Activated CD4-positive, alpha-beta T cell treated with anti-CD3 and anti-CD28 coated beads, Interleukin-2, amount 50 U/mL, for 16 hours (primary cell): Measurements from ENCODE around the gene CLIC6.
A peak's percentile ranks its signal among the peaks of the same experiment; 100 is the strongest.
"Not testable (repeated sequence)": the region's sequence is repeated elsewhere in the genome, so short reads cannot be mapped to it uniquely, and the experiment has no call there.

ENCODE experiments used
- DNase-seq: peaks from one replicate; pipeline ENCODE4 v3.0.0-alpha.2; 2020

Gene CLIC6

GRCh38 chr21:34693192-34693810 lies 24.5 kb downstream of the CLIC6 start:
- peak; percentile 62 for DNase-seq

- DNase-seq, result no peak
Observed at GRCh38 chr21:34695434-34695833, 26.6 kb downstream of the CLIC6 start.

DNA sequence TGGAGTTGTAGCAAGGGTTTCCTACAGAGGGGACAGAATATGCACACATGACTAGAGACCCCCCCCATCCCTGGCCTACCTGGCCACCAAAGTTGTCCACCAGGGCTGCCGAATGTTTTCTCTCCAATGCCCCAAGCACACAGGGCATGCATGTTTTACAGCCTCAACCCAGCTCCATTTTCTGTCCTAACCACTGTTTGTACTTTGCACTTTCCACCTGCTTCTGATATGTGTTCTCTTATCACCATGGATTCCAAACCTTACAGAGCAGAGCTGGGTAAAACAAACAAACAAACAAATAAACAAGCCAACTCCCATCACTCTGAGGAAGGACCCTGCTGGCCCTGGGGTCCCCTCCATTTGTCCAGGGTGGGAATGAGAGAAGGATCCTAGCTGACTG lies 27.3 kb downstream of the CLIC6 start:
- DNase-seq, result no peak

DNA sequence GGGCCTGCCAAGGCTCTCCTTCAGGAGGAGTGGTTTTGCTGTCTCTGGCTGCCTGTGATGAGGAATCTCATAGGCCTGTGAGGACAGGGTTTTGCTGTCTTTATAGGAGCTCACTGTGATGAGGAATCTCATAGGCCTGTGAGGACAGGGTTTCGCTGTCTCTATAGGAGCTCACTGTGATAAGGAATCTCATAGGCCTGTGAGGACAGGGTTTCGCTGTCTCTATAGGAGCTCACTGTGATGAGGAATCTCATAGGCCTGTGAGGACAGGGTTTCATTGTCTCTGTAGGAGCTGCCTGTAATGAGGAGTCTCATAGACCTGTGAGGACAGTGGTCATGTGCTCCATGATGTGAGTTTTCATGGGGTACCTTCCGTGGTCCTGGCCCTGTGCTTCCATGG lies 29.0 kb downstream of the CLIC6 start:
- no peak for DNase-seq

- DNase-seq, result no peak
Observed at GRCh38 chr21:34698270-34699015, 29.6 kb downstream of the CLIC6 start.

GRCh38 chr21:34700605-34701004 lies 31.8 kb downstream of the CLIC6 start:
- no peak for DNase-seq

DNA sequence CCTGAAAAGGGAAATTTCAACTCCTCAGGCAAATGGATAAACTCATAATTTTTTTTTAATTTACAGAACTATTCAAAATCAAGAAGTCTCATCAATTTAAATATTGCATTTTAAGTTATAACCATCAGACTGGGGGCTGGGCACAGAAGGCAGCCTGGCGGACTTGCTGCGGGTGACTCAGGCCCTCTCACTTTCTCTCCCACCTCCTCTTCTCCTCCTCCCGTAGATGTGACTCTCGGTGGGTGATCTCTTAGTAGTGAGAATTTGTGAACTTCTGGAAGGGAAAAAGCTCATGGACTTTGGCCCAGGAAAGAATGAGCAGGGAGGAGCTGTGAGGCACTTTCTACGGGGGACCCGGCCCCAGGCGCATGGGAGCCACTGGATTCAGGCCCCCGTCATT lies 32.9 kb downstream of the CLIC6 start:
- no peak for DNase-seq

DNA sequence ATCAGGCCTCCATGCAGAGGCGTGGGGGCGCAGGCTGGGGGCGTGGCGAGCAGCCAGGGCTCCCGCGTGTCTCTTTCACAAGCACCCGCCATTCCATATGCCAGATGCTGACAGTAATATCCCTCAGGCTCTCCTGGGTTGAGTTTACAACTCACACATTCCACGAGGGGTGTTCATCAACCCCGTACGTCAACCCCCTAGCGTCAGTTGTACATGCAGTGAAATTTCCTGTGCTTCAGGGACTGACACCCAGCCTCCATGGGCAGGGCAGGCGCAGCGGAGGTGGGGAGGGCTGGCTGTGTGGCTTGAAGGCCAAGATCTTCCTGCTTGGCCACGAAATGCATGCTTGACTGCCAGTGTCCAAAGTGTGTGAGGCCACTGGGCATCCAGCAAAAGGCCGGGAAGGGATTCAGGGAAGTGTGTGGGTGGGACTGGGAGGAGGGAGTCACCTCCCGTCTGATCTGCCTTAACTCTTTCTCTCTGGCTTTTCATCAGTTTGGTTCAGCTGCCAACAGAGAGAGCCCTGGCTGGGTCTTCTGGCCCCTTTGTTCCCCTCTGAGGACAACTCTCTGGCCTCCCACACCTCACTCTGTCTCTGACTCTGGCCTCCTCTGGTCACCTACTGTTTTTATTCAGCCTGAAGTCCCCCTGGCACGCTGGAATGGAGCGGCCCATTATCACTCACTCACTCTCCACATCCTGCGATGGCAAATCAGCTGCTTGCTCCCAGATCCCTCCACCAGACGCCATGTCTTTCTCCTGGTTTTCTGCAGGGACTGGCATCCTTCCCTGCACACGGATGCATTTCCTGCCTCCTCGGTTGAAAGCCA lies 33.8 kb downstream of the CLIC6 start:
- DNase-seq, result no peak

DNA sequence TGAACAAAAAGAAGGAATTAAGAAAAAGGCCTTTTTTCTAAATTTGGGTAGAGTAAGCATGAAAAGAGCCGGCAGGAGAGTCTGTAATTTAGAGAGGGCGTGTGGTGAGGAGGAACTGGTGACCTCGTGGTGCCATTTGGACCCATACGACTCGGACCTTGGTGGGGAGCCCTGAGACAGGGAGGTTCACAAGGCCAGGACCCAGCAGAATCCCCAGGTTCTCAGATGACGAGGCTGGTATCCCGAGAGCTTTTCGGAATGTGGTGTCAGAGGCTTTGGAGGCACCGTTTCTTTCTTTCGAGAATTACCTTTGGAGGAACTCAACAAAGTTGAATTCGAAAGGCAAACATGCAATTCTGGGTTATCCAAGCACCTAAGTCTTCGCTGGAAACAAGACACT lies 34.8 kb downstream of the CLIC6 start:
- DNase-seq, result no peak

GRCh38 chr21:34704119-34704518 lies 35.3 kb downstream of the CLIC6 start:
- DNase-seq, result no peak

DNA sequence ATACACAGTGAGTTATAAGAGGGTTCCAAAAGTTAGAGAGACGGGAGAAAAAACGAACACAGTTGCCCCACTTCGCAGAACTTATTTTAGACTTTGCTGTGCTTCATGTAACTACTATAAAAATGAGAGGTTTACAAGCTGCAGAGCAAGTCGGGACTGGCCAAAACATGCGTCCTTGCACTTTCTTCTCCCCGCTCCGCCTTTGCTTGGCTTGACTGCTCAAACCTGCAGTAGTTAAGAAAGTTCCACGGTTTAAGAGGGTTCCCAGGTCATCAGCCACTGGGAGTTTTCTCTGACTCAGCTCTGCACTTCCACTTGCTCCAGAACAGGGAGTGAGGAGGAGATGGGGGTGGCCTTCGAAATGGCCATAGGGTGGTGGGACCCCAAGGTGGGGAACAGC lies 36.2 kb downstream of the CLIC6 start:
- DNase-seq, result no peak

DNA sequence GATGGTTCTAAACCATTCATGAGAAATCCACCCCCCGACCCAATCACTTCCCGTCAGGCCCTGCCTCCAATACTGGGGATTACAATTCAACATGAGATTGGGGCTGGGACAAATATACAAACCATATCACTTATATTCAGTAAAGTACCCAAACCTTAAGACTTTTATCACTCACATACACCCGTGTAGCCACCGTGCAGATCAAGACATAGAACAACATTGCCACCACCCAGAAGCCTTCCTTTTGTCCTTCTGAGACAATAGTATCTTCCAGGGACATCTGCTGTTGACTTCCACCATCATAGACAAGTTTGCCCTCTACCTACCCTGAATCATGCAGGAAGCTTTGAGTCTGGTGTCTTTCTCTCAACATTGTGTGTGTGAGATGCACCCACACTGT lies 37.5 kb downstream of the CLIC6 start:
- no peak for DNase-seq

DNA sequence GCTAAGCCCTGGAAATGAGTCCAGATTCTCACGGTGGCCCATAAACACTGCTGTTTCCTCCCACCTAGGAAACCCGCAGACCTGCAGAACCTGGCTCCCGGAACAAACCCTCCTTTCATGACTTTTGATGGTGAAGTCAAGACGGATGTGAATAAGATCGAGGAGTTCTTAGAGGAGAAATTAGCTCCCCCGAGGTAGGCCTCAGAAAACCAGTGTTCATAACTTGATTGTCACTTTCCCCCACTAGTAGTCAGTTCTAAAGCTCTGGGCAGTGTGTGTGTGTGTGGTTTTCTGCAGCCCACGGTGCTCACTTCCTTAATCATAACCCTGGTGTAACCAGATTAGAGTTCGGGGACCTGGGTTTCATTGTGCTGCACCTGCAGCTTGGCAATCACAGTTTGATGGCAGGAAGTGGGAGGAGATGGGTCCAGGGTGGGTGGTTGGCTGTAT lies 39.1 kb downstream of the CLIC6 start:
- peak; percentile 85 for DNase-seq

DNA sequence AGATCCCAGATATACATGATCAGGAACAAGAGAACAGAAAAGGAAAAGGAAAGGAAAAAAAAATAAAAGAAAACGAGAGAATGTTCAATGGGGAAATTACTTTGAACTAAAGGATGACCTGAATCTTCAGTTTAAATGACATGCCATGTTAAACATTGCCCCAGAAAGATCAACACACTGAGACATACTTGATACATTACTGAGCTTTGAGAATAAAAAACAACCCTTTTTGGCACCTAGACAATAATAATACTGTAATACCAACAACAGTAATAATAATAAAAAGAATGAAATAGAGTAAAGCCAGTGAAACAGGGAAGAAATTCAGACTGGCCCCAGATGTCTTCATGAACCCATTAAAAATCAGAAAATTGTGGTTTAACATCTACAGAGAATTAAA lies 44.8 kb downstream of the CLIC6 start:
- DNase-seq, result no peak

- peak; percentile 57 for DNase-seq
Observed at GRCh38 chr21:34715518-34715917, 46.7 kb downstream of the CLIC6 start.

DNA sequence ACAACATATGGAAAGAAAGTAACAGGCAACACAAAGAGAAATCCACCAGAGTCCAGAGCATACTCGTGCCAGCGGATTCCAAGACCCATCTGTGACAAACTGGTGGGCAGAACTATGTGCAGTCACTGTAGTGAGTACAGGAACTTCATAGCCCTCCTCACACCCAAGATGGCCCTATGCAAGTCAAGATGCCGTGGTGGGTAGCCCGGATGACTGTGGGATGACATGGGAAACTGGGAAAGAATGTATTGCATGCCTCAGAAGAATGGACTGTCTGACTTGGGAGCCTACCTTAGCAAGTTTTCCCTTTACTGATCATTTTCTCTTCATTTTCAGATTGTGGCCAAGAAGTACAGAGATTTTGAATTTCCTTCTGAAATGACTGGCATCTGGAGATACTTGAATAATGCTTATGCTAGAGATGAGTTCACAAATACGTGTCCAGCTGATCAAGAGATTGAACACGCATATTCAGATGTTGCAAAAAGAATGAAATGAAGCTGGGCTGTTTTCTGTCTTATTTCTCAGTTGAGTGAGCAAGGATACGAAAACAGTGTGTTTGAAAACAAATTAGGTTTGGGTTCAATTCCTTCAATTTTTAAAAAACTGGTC lies 47.3 kb downstream of the CLIC6 start:
- peak; percentile 72 for DNase-seq

GRCh38 chr21:34718529-34718928 lies 49.7 kb downstream of the CLIC6 start:
- not testable (repeated sequence) for DNase-seq

GRCh38 chr21:34722684-34723300 lies 54.0 kb downstream of the CLIC6 start:
- DNase-seq, result no peak

- no peak for DNase-seq
Observed at GRCh38 chr21:34724131-34724856, 55.5 kb downstream of the CLIC6 start.

GRCh38 chr21:34724857-34725195 lies 56.0 kb downstream of the CLIC6 start:
- DNase-seq, result no peak

- peak; percentile 20 for DNase-seq
Observed at GRCh38 chr21:34726627-34727337, 58.0 kb downstream of the CLIC6 start.

DNA sequence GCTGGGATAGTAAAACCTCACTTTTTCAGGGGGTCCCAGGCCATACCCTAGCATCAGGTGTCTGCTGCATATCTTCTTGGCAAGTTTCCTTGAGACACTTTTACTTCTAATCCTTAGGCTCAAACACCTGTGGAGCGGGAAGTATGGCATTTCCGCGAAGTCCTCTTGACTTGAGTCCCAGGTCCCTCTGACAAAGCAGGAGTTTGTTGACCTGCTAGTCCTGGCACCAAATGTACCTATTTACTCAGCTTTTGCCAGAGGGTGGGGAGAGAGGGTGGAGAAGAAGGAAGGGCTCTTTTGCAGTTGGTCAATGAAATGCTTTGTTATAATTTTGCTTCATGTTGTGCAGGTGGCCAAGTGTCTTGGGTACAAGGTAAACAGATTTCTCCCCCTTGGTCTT lies 59.7 kb downstream of the CLIC6 start:
- DNase-seq, result no peak
